PC-3 (cell line): ENCODE data around the gene KLHL21. TPM values are rescaled to one million over a fixed set of nuclear protein-coding genes. Genes with fewer than 3 reads are reported as not detected.
A peak's percentile ranks its signal among the peaks of the same experiment; 100 is the strongest.

Experiments
- ATAC-seq: fragments of 200-7000 bp; cut with Tn5 transposase; 2 replicates; pipeline ENCODE4 v1.9.1; 2020; ENCODE audit warnings: mild to moderate bottlenecking, moderate library complexity
- BruUV-seq: library from RNA; stranded (reverse); fragments of 400-500 nt; replicated peaks from 2 replicates; lab custom pipeline; 2021; lab: Mats Ljungman, UMichigan
- CTCF ChIA-PET: fragments of 300-600 bp; sonication (Branson Sonifier 250); formaldehyde crosslinking; loops from one replicate; lab custom pipeline; 2022; ENCODE audit warnings: antibody characterized with exemption; lab: Charles Lee
- POLR2A ChIA-PET: fragments of 300-600 bp; sonication (Branson Sonifier 250); formaldehyde crosslinking; loops from one replicate; lab custom pipeline; 2022; ENCODE audit warnings: antibody characterized with exemption; ENCODE audit not compliant: unreplicated experiment; lab: Charles Lee
- DNase-seq: peaks from one replicate; pipeline ENCODE4 v3.0.0-alpha.2; 2015
- H2AFZ ChIP-seq: fragments of 300-600 bp; sonication (generic); 2 replicates; pipeline ENCODE4 v1.6.0; 2016; ENCODE audit warnings: antibody characterized with exemption, low read length
- H3F3A ChIP-seq: fragments of 300-600 bp; sonication (generic); one replicate; pipeline ENCODE4 v1.6.0; 2017; ENCODE audit warnings: antibody characterized with exemption, low read length, control low read depth, mild to moderate bottlenecking; ENCODE audit not compliant: unreplicated experiment
- H3K27ac ChIP-seq: fragments of 300-600 bp; sonication (generic); 2 replicates; pipeline ENCODE4 v1.5.1; 2016; ENCODE audit warnings: mild to moderate bottlenecking, low read length
- H3K27me3 ChIP-seq: fragments of 300-600 bp; sonication (generic); 2 replicates; pipeline ENCODE4 v1.6.1; 2016; ENCODE audit warnings: low read length, mixed read lengths
- H3K36me3 ChIP-seq: fragments of 300-600 bp; sonication (generic); 2 replicates; pipeline ENCODE4 v1.6.1; 2016; ENCODE audit warnings: low read depth, mixed run types, low read length, mixed read lengths
- H3K4me1 ChIP-seq: fragments of 300-600 bp; sonication (generic); 2 replicates; pipeline ENCODE4 v1.5.1; 2016; ENCODE audit warnings: low read length; ENCODE audit not compliant: insufficient read depth
- H3K4me2 ChIP-seq: fragments of 300-600 bp; sonication (generic); 2 replicates; pipeline ENCODE4 v1.6.0; 2016; ENCODE audit warnings: low read length
- H3K4me3 ChIP-seq: fragments of 300-600 bp; sonication (generic); 2 replicates; pipeline ENCODE4 v1.5.1; 2016; ENCODE audit warnings: mild to moderate bottlenecking, low read length, mixed read lengths
- H3K79me2 ChIP-seq: fragments of 300-600 bp; sonication (generic); 2 replicates; pipeline ENCODE4 v1.6.1; 2017; ENCODE audit warnings: low read length, mixed read lengths
- H3K9ac ChIP-seq: fragments of 300-600 bp; sonication (generic); 2 replicates; pipeline ENCODE4 v1.6.0; 2016; ENCODE audit warnings: mild to moderate bottlenecking, low read length
- H3K9me2 ChIP-seq: fragments of 300-600 bp; sonication (generic); replicated peaks from 2 replicates; pipeline ENCODE4 v1.6.1; 2016; ENCODE audit warnings: mixed run types, low read length, mixed read lengths
- H3K9me3 ChIP-seq: fragments of 300-600 bp; sonication (generic); 2 replicates; pipeline ENCODE4 v1.6.1; 2016; ENCODE audit warnings: low read length, mixed read lengths
- H4K20me1 ChIP-seq: fragments of 300-600 bp; sonication (generic); 2 replicates; pipeline ENCODE4 v1.6.1; 2016; ENCODE audit warnings: low read length, mixed read lengths
- CTCF ChIP-seq: fragments of 300-600 bp; sonication (generic); conservative IDR thresholded peaks from 2 replicates; pipeline ENCODE4 v1.5.1; 2017; ENCODE audit warnings: antibody characterized with exemption, low read depth, mild to moderate bottlenecking, low read length
- EZH2 ChIP-seq: fragments of 300-600 bp; sonication (generic); IDR thresholded peaks from one replicate; pipeline ENCODE4 v1.6.1; 2017; ENCODE audit warnings: antibody characterized with exemption, mild to moderate bottlenecking, low read length; ENCODE audit not compliant: unreplicated experiment
- EZH2phosphoT487 ChIP-seq: fragments of 300-600 bp; sonication (generic); IDR thresholded peaks from 2 replicates; pipeline ENCODE4 v1.6.1; 2018; ENCODE audit warnings: mild to moderate bottlenecking, antibody characterized with exemption, low read length, borderline replicate concordance
- intact Hi-C: fragments of 100-400 bp; cut with micrococcal nuclease; formaldehyde crosslinking; loops from 2 replicates; pipeline ENCODE4 v1.9.0; 2023
- total RNA-seq: library from RNA; depleted of rRNA; stranded (reverse); fragments of >200 nt; gene quantifications from 2 replicates; pipeline ENCODE4 v1.2.3, GENCODE V29; 2014

KLHL21 gene
- total RNA-seq, 1 experiment from 2014 or later, result 82.5 TPM

GRCh38 chr1:6580593-6581409 lies 21.9 kb downstream of the KLHL21 start:
- ATAC-seq (peak; percentile 5), DNase-seq (peak; percentile 40)
- H3K27ac ChIP-seq, result 0 out of 2 replicates have a peak overlapping the region, but pooled peaks have one; percentile 11
- H3F3A ChIP-seq, result no peaks in the 10 kb centered on the region
- CTCF ChIA-PET, result interaction anchor here (0.6 to 1.6 kb wide), 2 partner anchors 19 to 663 kb away, joined by 3 to 4 read pairs; no protein-coding TSS in a partner anchor
- no peaks in the 10 kb centered on the region for H3K9me3 ChIP-seq
- TF ChIP-seq CTCF (peak; percentile 59), EZH2 (no peak)
- H2AFZ ChIP-seq, result peak overlapping the region; percentile 68
- no peaks in the 10 kb centered on the region for H4K20me1 ChIP-seq
- peak overlapping the region; percentile 85 for H3K9ac ChIP-seq
- H3K4me3 ChIP-seq, result peak overlapping the region; percentile 92
- no peaks in the 10 kb centered on the region for H3K9me2 ChIP-seq
- BruUV-seq, result no TSS peak
- no peaks in the 10 kb centered on the region for H3K36me3 ChIP-seq
- peak overlapping the region; percentile 89 for H3K4me2 ChIP-seq
- peaks cover 35% of the 10 kb centered on the region for H3K79me2 ChIP-seq
- no peaks in the 10 kb centered on the region for H3K27me3 ChIP-seq
- intact Hi-C loops, result loop anchor here (2.0 kb wide), 1 partner anchor 66 kb away; no protein-coding TSS in a partner anchor
- peaks cover 27% of the 10 kb centered on the region for H3K4me1 ChIP-seq
- POLR2A ChIA-PET, result interaction anchor here (0.7 kb wide), 1 partner anchor 185 kb away, joined by 3 read pairs; no protein-coding TSS in a partner anchor

GRCh38 chr1:6580119-6580592 lies 22.5 kb downstream of the KLHL21 start:
- TSS peak; percentile 58 for BruUV-seq
- Histone ChIP-seq H3F3A (no peaks in the 10 kb centered on the region), H3K4me2 (peak overlapping the region; percentile 89), H3K27me3 (no peaks in the 10 kb centered on the region), H3K36me3 (no peaks in the 10 kb centered on the region), H3K9ac (peak overlapping the region; percentile 85), H3K27ac (0 out of 2 replicates have a peak overlapping the region, but pooled peaks have one; percentile 11), H3K9me2 (no peaks in the 10 kb centered on the region), H4K20me1 (no peaks in the 10 kb centered on the region), H3K79me2 (peaks cover 35% of the 10 kb centered on the region), H2AFZ (peak overlapping the region; percentile 68), H3K4me1 (peaks cover 27% of the 10 kb centered on the region), H3K4me3 (peak overlapping the region; percentile 92), H3K9me3 (no peaks in the 10 kb centered on the region)
- intact Hi-C loops, result loop anchor here (2.0 kb wide), 1 partner anchor 67 kb away; no protein-coding TSS in a partner anchor
- ChIA-PET CTCF (interaction anchor here (0.6 to 1.6 kb wide), 2 partner anchors 20 to 662 kb away, joined by 3 to 4 read pairs; no protein-coding TSS in a partner anchor), POLR2A (interaction anchor here (0.6 to 0.9 kb wide), 5 partner anchors 22 to 184 kb away, joined by 3 to 7 read pairs (median 3); partner anchors contain the start of genes KLHL21 and NOL9)
- DNase-seq, result no peak
- TF ChIP-seq EZH2 (no peak), CTCF (no peak), EZH2phosphoT487 (no peak)
- ATAC-seq, result peak; percentile 31
